SH-SY5Y (cell line): ENCODE results near the gene COG1.

ENCODE experiments used
- GATA2 ChIP-seq: IDR thresholded peaks from 2 replicates; pipeline ENCODE4 v1.6.1; 2011; ENCODE audit warnings: mild to moderate bottlenecking, low read depth, low read length
- GATA3 ChIP-seq: IDR thresholded peaks from 2 replicates; pipeline ENCODE4 v1.6.1; 2011; ENCODE audit warnings: low read depth, mild to moderate bottlenecking, low read length, moderate library complexity

GRCh38 chr17:73148540-73149334 lies 44.1 kb upstream of the COG1 start:
- TF ChIP-seq GATA2 (no peak), GATA3 (no peak)
